ENCODE results near the gene GJD4.

GJD4 gene

GRCh38 chr10:35642793-35643114 is 37.6 kb downstream of the GJD4 start:
- intact Hi-C loops (cut with DNase I; ENCODE audit: low total_unique reads), result loop anchor here (10.0 kb wide), 2 partner anchors 152 to 518 kb away; partner anchors contain the start of gene CREM
- TF ChIP-seq CTCF (IDR thresholded peaks at IDR 0.05), result no peak
- no peaks in the 10 kb centered on the region for H3K27me3 ChIP-seq
- DNase-seq, result no peak
- peaks cover 0 to 33% (median 20%) of the 10 kb centered on the region in 4 donors for H3K4me1 ChIP-seq
- peak overlapping the region; percentile 78 to 81 for H3K4me3 ChIP-seq
- H3K9me3 ChIP-seq, result no peaks in the 10 kb centered on the region
- peak overlapping the region; percentile 86 to 94 for H3K27ac ChIP-seq
- no peaks in the 10 kb centered on the region for H3K36me3 ChIP-seq

GRCh38 chr10:35643151-35644049 is 38.3 kb downstream of the GJD4 start:
- Histone ChIP-seq H3K27me3 (no peaks in the 10 kb centered on the region), H3K27ac (peak overlapping the region; percentile 86 to 94), H3K36me3 (no peaks in the 10 kb centered on the region), H3K4me3 (peak overlapping the region; percentile 78 to 81), H3K9me3 (no peaks in the 10 kb centered on the region), H3K4me1 (peaks cover 0 to 26% (median 18%) of the 10 kb centered on the region in 4 donors)
- DNase-seq, result peak; percentile 78 to 90
- no peak for TF ChIP-seq CTCF (IDR thresholded peaks at IDR 0.05)
- intact Hi-C loops (cut with DNase I; ENCODE audit: low total_unique reads), result loop anchor here (10.0 kb wide), 2 partner anchors 151 to 519 kb away; partner anchors contain the start of gene CREM

- intact Hi-C loops (cut with DNase I; ENCODE audit: low total_unique reads), result loop anchor here (10.0 kb wide), 2 partner anchors 151 to 519 kb away; partner anchors contain the start of gene CREM
- Histone ChIP-seq H3K9me3 (no peaks in the 10 kb centered on the region), H3K4me1 (peaks cover 0 to 18% (median 11%) of the 10 kb centered on the region in 4 donors), H3K27ac (peak overlapping the region; percentile 86 to 94), H3K27me3 (no peaks in the 10 kb centered on the region), H3K36me3 (no peaks in the 10 kb centered on the region), H3K4me3 (peak overlapping the region; percentile 78 to 81)
- DNase-seq, result no peak
- TF ChIP-seq CTCF (IDR thresholded peaks at IDR 0.05), result no peak
These were observed 39.2 kb downstream of the GJD4 start for GRCh38 chr10:35644050-35644950.

- H3K27ac ChIP-seq, result no peak overlapping the region
- H3K9me3 ChIP-seq, result no peaks in the 10 kb centered on the region
- intact Hi-C loops (cut with DNase I; ENCODE audit: low total_unique reads), result no loop called here
- no peaks in the 10 kb centered on the region for H3K36me3 ChIP-seq
- TF ChIP-seq CTCF (IDR thresholded peaks at IDR 0.05), result no peak
- no peak overlapping the region for H3K4me3 ChIP-seq
- DNase-seq, result no peak
- H3K27me3 ChIP-seq, result no peaks in the 10 kb centered on the region
- no peaks in the 10 kb centered on the region for H3K4me1 ChIP-seq
These were observed 45.8 kb downstream of the GJD4 start for GRCh38 chr10:35650894-35651293.

DNA sequence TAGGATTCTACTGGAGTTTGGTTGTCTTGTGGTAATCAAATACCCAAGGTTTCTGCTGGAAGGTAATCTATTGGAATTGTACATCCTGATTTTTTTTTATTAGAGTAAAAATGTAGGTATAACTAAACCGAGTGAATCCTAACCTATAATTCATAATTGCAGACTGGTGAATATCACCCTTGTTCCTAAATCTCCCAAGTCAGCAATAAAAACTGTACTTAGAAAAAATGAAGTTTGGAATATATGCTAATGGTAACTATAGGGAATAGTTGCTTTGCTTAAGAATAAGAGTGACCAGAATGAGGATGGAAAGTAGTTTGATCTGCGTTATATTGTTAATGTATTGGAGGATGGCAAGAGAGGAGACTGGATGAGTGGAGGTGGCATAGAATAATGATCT is 47.7 kb downstream of the GJD4 start:
- no peaks in the 10 kb centered on the region for H3K27me3 ChIP-seq
- intact Hi-C loops (cut with DNase I; ENCODE audit: low total_unique reads), result no loop called here
- no peaks in the 10 kb centered on the region for H3K9me3 ChIP-seq
- no peak for DNase-seq
- H3K4me3 ChIP-seq, result no peak overlapping the region
- no peak overlapping the region for H3K27ac ChIP-seq
- H3K4me1 ChIP-seq, result no peaks in the 10 kb centered on the region
- TF ChIP-seq CTCF (IDR thresholded peaks at IDR 0.05), result no peak
- no peaks in the 10 kb centered on the region for H3K36me3 ChIP-seq
